Measurements from ENCODE around the gene NF1. TPM values are rescaled to one million over a fixed set of nuclear protein-coding genes. Genes with fewer than 3 reads are reported as not detected.
"Not testable (repeated sequence)": the region's sequence is repeated elsewhere in the genome, so short reads cannot be mapped to it uniquely, and the experiment has no call there.

Gene NF1
- polyA plus RNA-seq, 3 donors, result 1.2 to 7.4 (median 2.1) TPM

GRCh38 chr17:31383488-31383887 lies 288.7 kb downstream of the NF1 start:
- H3K4me2 ChIP-seq (replicated peaks; ENCODE audit: extremely low read depth, low read length, poor library complexity, severe bottlenecking); H3K9ac ChIP-seq (ENCODE audit: insufficient read depth, low read length, poor library complexity, severe bottlenecking); H2AFZ ChIP-seq (ENCODE audit: insufficient read depth, low read depth, low read length, poor library complexity, severe bottlenecking); DNase-seq; H3K4me3 ChIP-seq (replicated peaks in 1 of 3; ENCODE audit: low read depth in 2 of 3, low read length in 3 of 3); H3K9me3 ChIP-seq (replicated peaks in 1 of 2; ENCODE audit: control insufficient read depth in 1 of 2, insufficient read depth in 1 of 2, low read length in 2 of 2); H3K27ac ChIP-seq (ENCODE audit: low read depth in 1 of 2, low read length in 2 of 2); intact Hi-C loops (cut with micrococcal nuclease); H3K4me3 Mint-ChIP-seq; H3K9me3 Mint-ChIP-seq; H3K79me2 ChIP-seq (ENCODE audit: insufficient read depth, low read length); H3K36me3 ChIP-seq (replicated peaks in 1 of 2; ENCODE audit: control insufficient read depth in 1 of 2, insufficient read depth in 2 of 2, low read length in 2 of 2); H3K4me1 Mint-ChIP-seq; H3K4me1 ChIP-seq (ENCODE audit: control insufficient read depth in 1 of 2, insufficient read depth in 2 of 2, low read length in 2 of 2); H3K27me3 ChIP-seq (ENCODE audit: control insufficient read depth in 2 of 2, insufficient read depth in 2 of 2, low read length in 2 of 2); H3K36me3 Mint-ChIP-seq; H4K20me1 ChIP-seq (ENCODE audit: insufficient read depth, low read length): not testable (repeated sequence)
- WGBS (ENCODE audit: insufficient coverage), result no CpG with 5 or more reads among the region's 6 CpGs
- Mint-ChIP-seq H3K27me3 (ENCODE audit: low read depth in 3 of 3) (peaks cover 7 to 14% (median 10%) of the 10 kb centered on the region in 3 donors), H3K27ac (peak overlapping the region in 1 of 7 donors; percentile 27)

GRCh38 chr17:31385428-31386285 lies 290.9 kb downstream of the NF1 start:
- TF ChIP-seq CTCF (IDR thresholded peaks at IDR 0.05), result no peak
- H3K36me3 ChIP-seq (replicated peaks in 1 of 2; ENCODE audit: control insufficient read depth in 1 of 2, insufficient read depth in 2 of 2, low read length in 2 of 2), result no peaks in the 10 kb centered on the region
- Mint-ChIP-seq H3K4me1 (peaks cover 6% of the 10 kb centered on the region), H3K36me3 (peaks cover 4 to 7% of the 10 kb centered on the region in 2 donors), H3K27me3 (ENCODE audit: low read depth in 3 of 3) (peaks cover 27 to 36% (median 27%) of the 10 kb centered on the region in 3 donors), H3K27ac (no peak overlapping the region), H3K4me3 (no peak overlapping the region), H3K9me3 (peaks cover 0 to 7% (median under 1%) of the 10 kb centered on the region in 7 donors)
- H3K4me2 ChIP-seq (replicated peaks; ENCODE audit: extremely low read depth, low read length, poor library complexity, severe bottlenecking), result no peak overlapping the region
- no peak overlapping the region for H3K9ac ChIP-seq (ENCODE audit: insufficient read depth, low read length, poor library complexity, severe bottlenecking)
- WGBS (ENCODE audit: insufficient coverage), result 100% methylated on average over 4 of the region's 7 CpGs
- no peak overlapping the region for H3K4me3 ChIP-seq (replicated peaks in 1 of 3; ENCODE audit: low read depth in 2 of 3, low read length in 3 of 3)
- no peaks in the 10 kb centered on the region for H3K9me3 ChIP-seq (replicated peaks in 1 of 2; ENCODE audit: control insufficient read depth in 1 of 2, insufficient read depth in 1 of 2, low read length in 2 of 2)
- H4K20me1 ChIP-seq (ENCODE audit: insufficient read depth, low read length), result no peaks in the 10 kb centered on the region
- no peaks in the 10 kb centered on the region for H3K4me1 ChIP-seq (ENCODE audit: control insufficient read depth in 1 of 2, insufficient read depth in 2 of 2, low read length in 2 of 2)
- no peak overlapping the region for H3K27ac ChIP-seq (ENCODE audit: low read depth in 1 of 2, low read length in 2 of 2)
- H3K79me2 ChIP-seq (ENCODE audit: insufficient read depth, low read length), result no peaks in the 10 kb centered on the region
- no peak overlapping the region for H2AFZ ChIP-seq (ENCODE audit: insufficient read depth, low read depth, low read length, poor library complexity, severe bottlenecking)
- H3K27me3 ChIP-seq (ENCODE audit: control insufficient read depth in 2 of 2, insufficient read depth in 2 of 2, low read length in 2 of 2), result peaks cover 9 to 26% of the 10 kb centered on the region in 2 donors
- intact Hi-C loops (cut with micrococcal nuclease), result no loop called here
- DNase-seq, result no peak
